Sciatic nerve (tissue), 2 donors: ENCODE results near the gene DNAJA3. TPM values are rescaled to one million over a fixed set of nuclear protein-coding genes. Genes with fewer than 3 reads are reported as not detected.

Experiments used
- ATAC-seq: fragments of 200-7000 bp; cut with Tn5 transposase; one replicate; pipeline ENCODE4 v1.9.1; 2020; ENCODE audit warnings: mild to moderate bottlenecking, moderate library complexity
- DNase-seq: peaks from one replicate; pipeline ENCODE4 v3.0.0-alpha.2; 2020; ENCODE audit warnings: low spot score
- intact Hi-C: fragments of 100-400 bp; cut with DNase I; formaldehyde crosslinking; loops from one replicate; pipeline ENCODE4 v1.14.2; 2022
- total RNA-seq: library from RNA; stranded (reverse); fragmentation: NEBNext Ultra II Directional; extraction: Animal tissue kit (Norgen Biotek cat#: 25700); gene quantifications from one replicate; pipeline ENCODE4 v1.2.1, GENCODE V29; 2021
- donor health status: DM: no; HTN: no; CAD: no.
- donor health status: DM: no; HTN: no; CAD: no.

The DNAJA3 gene
- total RNA-seq, 1 donor from 2014 or later, result 27.8 TPM

GRCh38 chr16:4494746-4495490, 69.2 kb downstream of the DNAJA3 start:
- no peak for DNase-seq

GRCh38 chr16:4495766-4496165, 70.1 kb downstream of the DNAJA3 start:
- DNase-seq, result no peak
- intact Hi-C loops, result no loop called here
- ATAC-seq, result no peak

More at GRCh38 chr16:4494746-4495490, 69.2 kb downstream of the DNAJA3 start:
- intact Hi-C loops, result no loop called here
- no peak for ATAC-seq

DNA sequence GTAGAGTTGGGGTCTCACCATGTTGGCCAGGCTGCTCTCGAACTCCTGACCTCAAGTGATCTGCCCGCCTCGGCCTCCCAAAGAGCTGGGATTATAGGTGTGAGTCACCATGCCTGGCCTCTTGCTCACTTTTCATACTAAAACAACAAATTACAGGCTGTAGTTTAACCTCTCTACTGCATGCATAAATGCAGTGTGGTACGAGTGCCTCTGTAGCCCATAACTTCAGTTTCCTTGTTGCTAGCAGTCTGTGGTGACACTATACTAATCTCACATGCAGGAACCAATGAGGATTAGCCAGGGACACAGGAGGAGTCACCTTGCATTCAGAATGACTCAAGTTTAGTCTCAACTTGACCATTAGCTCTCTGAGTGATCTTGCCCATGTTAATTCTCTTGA, 70.6 kb downstream of the DNAJA3 start:
- intact Hi-C loops, result no loop called here
- no peak for ATAC-seq
- DNase-seq, result no peak

- ATAC-seq, result no peak
- intact Hi-C loops, result no loop called here
- no peak for DNase-seq
Measured at GRCh38 chr16:4498546-4499195, 73.0 kb downstream of the DNAJA3 start.

- intact Hi-C loops, result no loop called here
- no peak for DNase-seq
- no peak for ATAC-seq
Measured at GRCh38 chr16:4499196-4499555, 73.5 kb downstream of the DNAJA3 start.

DNA sequence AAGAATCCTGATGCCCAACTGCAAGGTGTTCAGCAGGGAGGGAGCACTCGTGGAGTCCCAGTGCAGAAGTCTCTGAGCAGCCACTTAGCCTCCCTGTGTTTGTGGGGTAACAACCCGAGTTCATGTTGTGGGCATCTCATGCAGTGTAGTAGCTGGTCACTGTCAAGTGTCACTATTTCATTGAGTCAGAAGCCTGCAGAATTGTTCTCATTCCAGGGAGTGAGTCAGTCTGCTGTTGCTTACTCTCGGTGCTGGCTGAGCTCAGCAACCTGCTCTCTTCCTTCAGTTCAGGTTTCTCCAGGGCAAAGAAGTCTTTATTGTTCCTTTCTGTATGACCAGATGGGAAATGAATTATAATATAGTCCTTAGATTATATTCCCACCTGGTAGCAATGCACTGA, 74.6 kb downstream of the DNAJA3 start:
- ATAC-seq (peak; percentile 80), DNase-seq (no peak)
- intact Hi-C loops, result no loop called here

DNA sequence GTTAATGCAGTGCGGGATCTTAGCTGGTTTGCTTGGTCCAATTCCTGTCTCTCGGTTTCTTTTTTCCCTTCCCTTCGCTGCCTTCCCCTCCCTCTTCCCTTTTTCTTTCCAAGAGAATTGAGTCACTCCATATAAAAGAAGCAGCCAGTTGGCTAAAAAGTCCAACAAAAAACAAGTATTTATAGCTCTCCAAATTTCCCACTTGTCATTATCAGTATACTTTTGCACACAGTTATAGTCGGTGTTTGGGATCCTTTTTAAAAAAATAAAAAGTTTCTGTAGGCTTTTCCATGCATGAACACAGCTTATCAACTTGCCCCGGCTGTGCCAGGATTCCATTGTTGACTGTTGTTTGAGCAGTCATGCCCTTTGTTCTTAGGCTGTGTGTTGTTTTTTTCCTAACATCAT, 75.4 kb downstream of the DNAJA3 start:
- DNase-seq, result no peak
- intact Hi-C loops, result no loop called here
- peak; percentile 47 for ATAC-seq

DNA sequence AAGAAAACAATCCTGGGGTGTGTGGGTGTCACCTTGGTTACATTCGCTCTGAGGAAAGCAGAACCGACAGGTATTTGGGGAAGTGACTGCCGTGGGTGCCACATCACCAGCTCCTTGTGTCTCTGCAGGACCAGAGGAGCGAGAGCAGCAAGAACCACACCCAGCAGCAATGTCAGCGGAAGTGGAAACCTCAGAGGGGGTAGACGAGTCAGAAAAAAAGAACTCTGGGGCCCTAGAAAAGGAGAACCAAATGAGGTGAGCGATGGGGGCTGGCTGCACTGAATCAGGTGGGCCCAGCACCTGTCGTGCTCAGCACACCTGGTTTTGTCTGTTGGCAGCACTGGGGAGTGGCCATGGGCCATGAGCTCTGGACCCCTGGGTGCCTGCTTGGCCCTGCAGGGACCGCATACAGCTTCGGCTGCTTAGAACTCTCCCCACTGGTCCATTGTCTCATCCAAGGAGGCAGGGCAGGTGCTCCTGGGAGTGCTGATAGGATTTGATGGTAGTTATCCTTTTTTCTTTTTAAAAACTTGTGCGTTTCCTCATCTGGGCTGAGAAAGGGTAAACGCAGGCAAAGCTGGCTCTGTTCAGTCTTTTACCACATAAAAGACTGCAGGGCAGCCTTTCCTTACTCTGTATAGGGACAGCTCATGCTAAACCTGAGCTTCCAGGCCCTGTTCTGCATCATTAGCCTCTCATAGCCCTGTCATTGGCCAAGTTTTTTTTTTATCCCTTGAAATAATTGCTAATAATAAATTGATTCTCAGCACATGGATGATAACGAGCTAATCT, 79.9 kb downstream of the DNAJA3 start:
- DNase-seq (no peak), ATAC-seq (no peak)
- intact Hi-C loops, result no loop called here

Other genes with a start within 250 kb of the DNAJA3 start
- 1.9 TPM for gene SRL, start 183.8 kb upstream of the DNAJA3 start, total RNA-seq
- gene TFAP4, start 152.8 kb upstream of the DNAJA3 start, total RNA-seq, result 12.7 TPM
- 39.4 TPM for gene GLIS2, start 109.8 kb upstream of the DNAJA3 start, total RNA-seq
- gene PAM16, start 74.5 kb upstream of the DNAJA3 start, total RNA-seq, result 37.8 TPM
- gene VASN, start 54.0 kb upstream of the DNAJA3 start, total RNA-seq, result 38.4 TPM
- 51.5 TPM for gene CORO7, start 9.3 kb upstream of the DNAJA3 start, total RNA-seq
- gene NMRAL1, start 48.8 kb downstream of the DNAJA3 start, total RNA-seq, result 32.8 TPM
- 26.3 TPM for gene HMOX2, start 50.5 kb downstream of the DNAJA3 start, total RNA-seq
- gene CDIP1, start 112.9 kb downstream of the DNAJA3 start, total RNA-seq, result 40.6 TPM
- gene C16orf96, start 130.5 kb downstream of the DNAJA3 start, total RNA-seq, result 0.22 TPM
- gene UBALD1, start 189.0 kb downstream of the DNAJA3 start, total RNA-seq, result 30.8 TPM
- 75.3 TPM for gene MGRN1, start 199.0 kb downstream of the DNAJA3 start, total RNA-seq